AG10803 (cell line): ENCODE data around the gene SEC22C.

Experiments used
- DNase-seq: peaks from one replicate; pipeline ENCODE4 v3.0.0; 2010; ENCODE audit warnings: low read depth
- H3K4me3 ChIP-seq: 2 replicates; pipeline ENCODE4 v1.5.1; 2011; ENCODE audit warnings: mild to moderate bottlenecking, low read length, control low read depth
- TF ChIP-seq, protein P1 (sequence below): conservative IDR thresholded peaks from 2 replicates; pipeline ENCODE4 v1.5.1; 2011; ENCODE audit warnings: mild to moderate bottlenecking, low read length, control low read depth, inconsistent platforms

Gene SEC22C, protein sequence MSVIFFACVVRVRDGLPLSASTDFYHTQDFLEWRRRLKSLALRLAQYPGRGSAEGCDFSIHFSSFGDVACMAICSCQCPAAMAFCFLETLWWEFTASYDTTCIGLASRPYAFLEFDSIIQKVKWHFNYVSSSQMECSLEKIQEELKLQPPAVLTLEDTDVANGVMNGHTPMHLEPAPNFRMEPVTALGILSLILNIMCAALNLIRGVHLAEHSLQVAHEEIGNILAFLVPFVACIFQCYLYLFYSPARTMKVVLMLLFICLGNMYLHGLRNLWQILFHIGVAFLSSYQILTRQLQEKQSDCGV

DNA sequence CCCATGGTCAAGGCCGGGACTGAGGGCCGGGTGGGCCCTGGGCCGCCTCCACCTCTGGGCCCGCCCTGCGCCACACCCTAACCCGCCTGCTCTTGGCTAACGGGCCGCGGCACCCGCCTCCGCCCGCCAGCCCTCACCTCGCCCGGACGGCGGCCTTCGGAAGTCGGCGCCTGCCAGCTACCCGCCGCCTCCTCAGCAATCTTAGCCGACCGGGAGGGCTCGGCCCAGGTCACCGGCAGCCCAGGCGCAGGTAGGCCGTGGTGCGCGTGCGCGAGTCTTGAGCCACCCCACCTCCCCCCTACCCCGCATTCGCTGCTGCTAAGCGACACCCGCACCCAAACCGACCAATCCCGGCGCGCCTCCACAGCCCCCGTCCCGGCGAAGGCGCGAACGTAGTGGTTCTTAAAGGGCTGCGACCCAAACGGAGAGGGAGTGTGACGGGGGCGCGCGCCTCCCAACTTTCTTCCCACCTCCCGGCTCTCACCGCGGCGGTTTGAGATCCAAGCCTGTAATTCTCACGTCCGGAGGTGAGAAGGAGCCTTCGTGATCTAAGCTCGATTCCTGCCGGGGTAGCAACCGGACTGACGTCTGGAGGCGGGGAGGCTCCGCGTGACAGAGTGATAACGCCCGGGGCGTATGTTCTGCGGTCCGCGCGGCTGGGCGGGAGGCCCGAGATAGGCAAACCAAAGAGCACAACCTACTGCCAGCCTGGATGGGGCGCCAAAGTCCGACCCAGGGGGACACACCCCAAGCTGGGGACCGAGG lies at the start of gene SEC22C:
Gene SEC22C (minus strand): TSS at position 259 of the 765 bp plus-strand sequence. CDS start 12,921 bp downstream, outside the sequence.
- DNase-seq, result peak; percentile 84

DNA sequence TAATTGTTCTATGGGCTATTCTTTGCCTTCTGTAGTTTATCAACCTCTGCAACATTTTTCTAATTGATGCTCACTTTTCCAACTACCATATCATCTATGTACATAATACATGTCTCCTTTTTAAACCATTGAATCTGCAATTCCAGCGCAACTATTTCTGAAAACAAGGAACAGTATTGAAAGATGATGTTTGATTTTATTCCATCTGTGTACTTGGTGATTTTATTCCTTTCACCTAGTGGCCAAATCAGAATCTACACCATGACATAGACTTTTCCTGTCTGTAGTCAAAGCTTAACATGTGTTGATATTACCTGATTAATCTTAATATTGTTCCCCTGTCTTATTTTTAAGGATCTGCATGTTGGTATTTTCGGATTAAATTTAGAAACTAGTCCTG lies 31.7 kb upstream of the SEC22C start:
- DNase-seq, result no peak
- TF ChIP-seq, protein P1, sequence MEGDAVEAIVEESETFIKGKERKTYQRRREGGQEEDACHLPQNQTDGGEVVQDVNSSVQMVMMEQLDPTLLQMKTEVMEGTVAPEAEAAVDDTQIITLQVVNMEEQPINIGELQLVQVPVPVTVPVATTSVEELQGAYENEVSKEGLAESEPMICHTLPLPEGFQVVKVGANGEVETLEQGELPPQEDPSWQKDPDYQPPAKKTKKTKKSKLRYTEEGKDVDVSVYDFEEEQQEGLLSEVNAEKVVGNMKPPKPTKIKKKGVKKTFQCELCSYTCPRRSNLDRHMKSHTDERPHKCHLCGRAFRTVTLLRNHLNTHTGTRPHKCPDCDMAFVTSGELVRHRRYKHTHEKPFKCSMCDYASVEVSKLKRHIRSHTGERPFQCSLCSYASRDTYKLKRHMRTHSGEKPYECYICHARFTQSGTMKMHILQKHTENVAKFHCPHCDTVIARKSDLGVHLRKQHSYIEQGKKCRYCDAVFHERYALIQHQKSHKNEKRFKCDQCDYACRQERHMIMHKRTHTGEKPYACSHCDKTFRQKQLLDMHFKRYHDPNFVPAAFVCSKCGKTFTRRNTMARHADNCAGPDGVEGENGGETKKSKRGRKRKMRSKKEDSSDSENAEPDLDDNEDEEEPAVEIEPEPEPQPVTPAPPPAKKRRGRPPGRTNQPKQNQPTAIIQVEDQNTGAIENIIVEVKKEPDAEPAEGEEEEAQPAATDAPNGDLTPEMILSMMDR, result peak; percentile 51
- no peak overlapping the region for H3K4me3 ChIP-seq

More for the DNA sequence above, at the start of gene SEC22C:
- H3K4me3 ChIP-seq, result peak within 1 kb of the TSS; percentile 78
- TF ChIP-seq, protein P1, result 0 out of 2 replicates have a peak, but pooled peaks have one; percentile 11

DNA sequence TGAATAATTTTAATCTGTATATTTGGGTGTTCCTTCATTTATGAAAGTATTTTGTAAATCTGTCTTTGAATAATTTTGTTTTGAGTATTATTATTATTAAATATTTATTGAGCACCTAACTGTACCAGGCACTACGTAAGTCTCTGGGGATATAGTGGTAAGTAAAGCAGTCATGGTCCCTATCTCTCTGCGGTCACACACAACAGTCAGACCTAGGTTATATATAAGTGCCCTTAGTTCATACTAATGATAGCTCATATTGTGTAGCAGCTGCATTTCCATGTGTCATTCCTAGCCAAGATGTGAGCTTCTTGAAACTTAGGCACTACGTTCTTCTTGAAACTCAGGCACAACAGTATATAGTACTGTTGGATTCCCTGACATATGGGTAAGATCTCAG lies 31.2 kb upstream of the SEC22C start:
- TF ChIP-seq, protein P1, result no peak
- H3K4me3 ChIP-seq, result no peak overlapping the region
- no peak for DNase-seq

DNA sequence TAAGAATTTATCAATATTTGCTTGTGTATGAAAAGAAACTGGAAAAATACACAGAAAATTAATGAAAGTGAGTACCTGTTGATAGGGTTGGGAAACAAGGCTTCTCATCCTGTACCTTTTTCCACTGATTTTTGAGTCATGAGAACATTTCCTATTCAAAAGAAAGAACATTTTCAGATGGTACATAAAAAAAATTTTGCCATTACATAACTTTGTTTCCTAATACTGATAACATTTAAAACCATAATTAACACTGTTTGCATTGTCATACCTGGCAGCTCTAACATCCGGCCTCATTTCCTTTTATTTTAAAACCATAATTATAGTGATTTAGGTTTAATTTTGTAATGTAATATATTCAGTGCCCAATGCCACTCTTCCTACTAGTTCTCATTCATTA lies 30.4 kb upstream of the SEC22C start:
- H3K4me3 ChIP-seq, result no peak overlapping the region
- TF ChIP-seq, protein P1, result no peak
- no peak for DNase-seq

DNA sequence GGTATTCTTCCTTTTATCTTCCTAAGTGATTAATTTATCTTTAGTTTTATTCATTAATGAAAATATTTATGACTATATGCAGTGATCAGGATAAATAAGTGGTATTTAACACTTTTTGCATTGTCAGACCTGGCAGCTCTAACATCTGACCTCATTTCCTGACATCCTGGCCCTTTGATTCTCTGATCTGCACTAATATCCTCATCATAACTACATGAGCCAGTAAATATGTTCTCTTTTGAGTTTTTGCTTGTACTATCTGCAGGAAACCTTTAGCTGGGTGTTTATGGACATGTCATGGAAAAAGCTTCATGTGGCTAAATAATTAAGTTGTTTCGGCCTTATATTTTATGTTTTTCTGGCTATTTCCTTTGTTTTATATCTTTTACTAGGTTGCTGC lies 29.2 kb upstream of the SEC22C start:
- no peak overlapping the region for H3K4me3 ChIP-seq
- DNase-seq, result no peak
- TF ChIP-seq, protein P1, result no peak

DNA sequence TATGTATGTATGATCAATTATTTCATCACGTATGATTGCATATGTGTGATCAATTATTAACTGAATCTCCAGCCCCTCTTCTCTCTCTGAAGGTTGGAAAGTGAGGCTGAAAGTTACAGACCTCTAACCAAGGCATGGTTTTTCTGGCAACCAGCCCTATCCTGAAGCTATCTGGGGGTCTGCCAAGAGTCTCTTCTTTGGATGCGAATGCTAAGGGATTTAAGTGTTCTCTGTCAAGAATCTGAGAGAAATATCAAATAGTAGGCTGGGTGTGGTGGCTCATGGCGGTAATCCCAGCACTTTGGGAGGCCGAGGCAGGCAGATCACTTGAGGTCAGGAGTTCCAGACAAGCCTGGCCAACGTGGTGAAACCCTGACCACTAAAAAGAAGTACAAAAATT lies 26.8 kb upstream of the SEC22C start:
- TF ChIP-seq, protein P1, result no peak
- no peak for DNase-seq

More for the DNA sequence above, 26.8 kb upstream of the SEC22C start:
- no peak overlapping the region for H3K4me3 ChIP-seq
